ENCODE data around the gene BCL11A.

The BCL11A gene

DNA sequence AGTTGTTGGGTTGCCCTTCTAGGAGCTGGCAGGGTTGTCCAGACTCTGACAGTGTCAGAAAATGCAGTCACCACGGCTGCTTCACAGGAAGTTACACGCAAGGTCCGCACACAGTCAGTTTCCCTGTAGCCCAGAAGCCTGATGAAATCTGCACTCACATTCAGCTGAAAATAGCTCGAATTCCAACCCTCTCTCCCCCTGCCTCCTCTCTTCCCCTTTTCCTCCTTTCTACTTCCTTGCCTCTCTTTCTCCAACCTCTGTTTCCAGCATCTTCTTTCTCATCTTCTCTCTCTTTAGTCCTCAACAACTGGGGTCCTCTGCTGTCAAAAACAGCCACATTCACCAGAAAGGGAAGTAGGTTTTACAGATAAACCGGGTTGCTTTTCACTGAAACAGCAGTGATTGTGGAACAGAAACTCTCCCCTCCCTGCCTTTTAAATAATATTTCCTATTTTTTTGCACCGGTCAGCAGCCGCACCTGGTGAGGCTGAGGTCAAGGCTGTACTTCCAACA is 69.3 kb downstream of the BCL11A start:
- peak; percentile 90 for DNase-seq (ENCODE audit: low spot score)

GRCh38 chr2:60483401-60483800 is 70.1 kb downstream of the BCL11A start:
- DNase-seq (ENCODE audit: low spot score) = peak; percentile 92

GRCh38 chr2:60482222-60482621 is 71.2 kb downstream of the BCL11A start:
- peak; percentile 41 for DNase-seq (ENCODE audit: low spot score)

DNA sequence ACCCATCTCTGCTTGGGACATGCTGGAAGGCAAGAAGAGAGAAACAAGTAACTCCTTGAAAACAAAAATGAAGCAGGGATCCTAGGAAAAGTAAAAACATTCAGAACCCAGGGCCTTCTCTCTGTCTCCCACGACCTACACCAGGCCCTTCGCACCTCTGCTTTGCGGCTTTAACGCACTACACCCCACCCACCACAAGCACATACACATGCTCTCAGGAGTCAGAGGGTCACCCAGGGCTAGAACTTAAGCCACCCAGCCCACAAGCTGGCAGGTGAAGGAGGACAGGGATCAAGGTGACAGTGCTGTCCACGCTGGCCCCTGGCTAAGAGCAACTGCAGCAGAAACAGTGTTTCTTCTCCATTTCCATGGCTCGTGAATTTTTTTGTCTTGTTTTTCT is 72.2 kb downstream of the BCL11A start:
- DNase-seq (ENCODE audit: low spot score) = no peak

DNA sequence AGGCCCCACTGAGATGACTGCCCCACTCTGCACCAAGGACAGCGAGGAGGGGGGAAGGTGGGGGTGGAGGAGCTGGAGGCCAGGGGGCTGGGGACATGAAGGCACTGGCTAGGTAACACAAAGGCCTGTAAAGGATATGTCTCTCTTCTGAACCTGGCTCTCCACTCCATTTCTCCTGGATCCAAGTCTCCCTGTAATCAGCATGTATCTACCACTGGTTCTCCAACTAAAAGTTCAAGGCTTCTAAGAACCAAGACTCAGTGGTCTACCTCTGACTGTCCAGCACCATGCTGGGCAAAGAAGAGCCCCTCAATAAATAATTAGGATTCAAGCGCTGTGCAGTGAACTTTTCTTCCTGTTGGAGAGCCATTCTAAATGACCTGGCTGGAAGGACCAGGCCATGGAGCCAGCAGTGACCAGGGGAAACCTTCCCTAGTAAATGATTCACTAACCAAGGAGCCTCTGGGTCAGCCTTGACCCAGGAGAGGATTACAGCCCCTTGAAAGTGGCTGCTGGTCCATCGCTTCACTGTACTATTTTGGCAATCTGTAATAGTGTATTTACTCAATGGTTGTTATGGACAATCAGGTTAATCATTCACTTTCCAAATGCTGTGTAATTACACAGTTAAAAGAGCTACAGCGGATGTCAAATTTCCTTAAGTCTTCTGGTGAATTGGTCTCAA is 73.2 kb downstream of the BCL11A start:
- DNase-seq (ENCODE audit: low spot score) = no peak

GRCh38 chr2:60479226-60480088 is 74.0 kb downstream of the BCL11A start:
- no peak for DNase-seq (ENCODE audit: low spot score)

- DNase-seq (ENCODE audit: low spot score) = no peak
Observed at GRCh38 chr2:60478660-60479059, 74.8 kb downstream of the BCL11A start.

- DNase-seq (ENCODE audit: low spot score) = no peak
Observed at GRCh38 chr2:60476206-60476954, 77.1 kb downstream of the BCL11A start.

DNA sequence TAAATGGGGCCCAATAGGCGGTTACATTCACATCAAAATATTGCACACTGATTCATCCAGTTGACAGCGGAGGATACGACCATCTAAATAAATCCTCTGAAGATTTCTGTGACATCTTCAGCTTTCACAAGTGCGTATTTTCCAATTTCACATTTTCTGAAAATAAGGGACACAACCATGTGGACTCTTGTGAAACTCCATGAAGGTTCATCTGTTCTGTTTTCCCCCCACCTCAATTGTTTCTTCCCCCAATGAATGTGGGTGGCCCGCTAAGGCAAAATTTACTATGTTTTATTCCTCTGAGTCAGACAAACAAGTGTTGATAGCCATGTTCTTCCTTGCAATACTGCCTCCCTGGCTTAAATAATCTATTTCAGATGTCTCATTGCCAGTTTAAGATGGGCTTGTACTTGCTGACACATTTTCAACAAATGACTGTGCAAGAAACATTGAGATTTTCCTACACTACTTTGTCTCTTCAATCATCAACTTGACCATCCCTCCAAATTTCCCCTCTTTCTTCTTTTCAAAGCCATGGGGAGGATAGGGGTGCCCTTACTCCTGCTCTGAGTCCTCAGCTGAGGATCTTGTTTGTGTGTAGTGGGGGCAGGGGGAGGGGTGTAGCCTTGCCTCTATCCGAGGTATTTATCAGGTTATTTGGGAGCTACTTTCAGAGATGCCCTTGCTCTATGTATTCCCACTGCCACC is 78.2 kb downstream of the BCL11A start:
- DNase-seq (ENCODE audit: low spot score) = no peak

DNA sequence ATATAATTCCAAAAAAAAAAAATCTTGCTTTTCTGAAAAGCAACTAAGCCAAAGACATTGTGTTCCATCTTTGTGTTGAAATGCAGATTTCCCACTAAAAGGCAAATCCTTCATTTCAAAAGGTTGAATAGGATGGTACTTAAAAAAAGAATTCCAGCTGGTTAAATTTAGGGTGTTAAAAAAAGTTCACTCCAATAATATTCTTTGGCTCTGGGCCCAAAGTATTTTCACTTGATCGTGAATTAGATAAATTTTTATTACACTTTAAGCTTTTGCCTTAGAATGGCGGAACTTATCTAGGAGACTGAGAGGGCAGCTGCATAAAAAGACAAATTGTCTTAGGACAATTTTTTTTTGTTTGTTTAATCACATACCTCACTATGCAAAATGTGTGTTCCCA is 79.2 kb downstream of the BCL11A start:
- no peak for DNase-seq (ENCODE audit: low spot score)

- DNase-seq (ENCODE audit: low spot score) = no peak
Observed at GRCh38 chr2:60473546-60473945, 79.9 kb downstream of the BCL11A start.

- DNase-seq (ENCODE audit: low spot score) = no peak
Observed at GRCh38 chr2:60472663-60473289, 80.7 kb downstream of the BCL11A start.

DNA sequence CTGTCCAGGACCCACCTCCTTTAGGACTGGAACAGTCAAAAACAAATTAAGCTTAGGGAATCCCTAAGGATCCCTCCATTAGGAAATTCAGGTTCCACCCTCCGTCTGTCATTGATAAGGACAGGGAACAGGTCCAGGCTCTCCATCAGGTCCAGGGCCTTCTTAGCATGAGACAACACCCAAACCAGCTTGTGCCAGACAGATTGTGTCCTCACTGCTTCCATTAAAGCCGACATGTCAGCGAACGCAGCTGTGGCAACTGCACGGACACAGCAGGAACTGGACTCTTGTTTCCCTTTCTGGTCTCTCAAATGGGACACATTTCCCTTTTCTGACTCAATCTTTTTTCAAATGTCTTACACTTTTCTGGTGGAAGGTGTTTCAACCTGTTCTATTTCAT is 81.4 kb downstream of the BCL11A start:
- no peak for DNase-seq (ENCODE audit: low spot score)

DNA sequence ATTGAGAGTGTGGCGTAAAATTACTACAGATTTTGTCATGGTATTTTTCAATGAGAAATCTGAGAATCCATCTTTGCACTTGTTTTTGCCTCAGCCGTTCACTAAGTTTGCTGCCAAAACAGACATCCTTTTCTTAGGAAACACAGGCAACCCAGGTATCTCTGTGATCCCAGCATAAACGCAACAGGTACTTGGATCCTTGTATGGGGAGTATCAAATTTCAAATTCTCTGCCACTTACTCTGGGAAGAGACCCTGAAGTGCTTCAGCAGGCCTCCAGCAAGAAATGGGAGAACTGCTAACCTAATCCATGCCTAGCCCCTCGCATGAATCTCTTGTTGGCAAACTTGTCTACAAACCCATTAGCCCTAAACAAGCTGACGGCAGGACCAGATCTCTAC is 83.1 kb downstream of the BCL11A start:
- DNase-seq (ENCODE audit: low spot score) = no peak

DNA sequence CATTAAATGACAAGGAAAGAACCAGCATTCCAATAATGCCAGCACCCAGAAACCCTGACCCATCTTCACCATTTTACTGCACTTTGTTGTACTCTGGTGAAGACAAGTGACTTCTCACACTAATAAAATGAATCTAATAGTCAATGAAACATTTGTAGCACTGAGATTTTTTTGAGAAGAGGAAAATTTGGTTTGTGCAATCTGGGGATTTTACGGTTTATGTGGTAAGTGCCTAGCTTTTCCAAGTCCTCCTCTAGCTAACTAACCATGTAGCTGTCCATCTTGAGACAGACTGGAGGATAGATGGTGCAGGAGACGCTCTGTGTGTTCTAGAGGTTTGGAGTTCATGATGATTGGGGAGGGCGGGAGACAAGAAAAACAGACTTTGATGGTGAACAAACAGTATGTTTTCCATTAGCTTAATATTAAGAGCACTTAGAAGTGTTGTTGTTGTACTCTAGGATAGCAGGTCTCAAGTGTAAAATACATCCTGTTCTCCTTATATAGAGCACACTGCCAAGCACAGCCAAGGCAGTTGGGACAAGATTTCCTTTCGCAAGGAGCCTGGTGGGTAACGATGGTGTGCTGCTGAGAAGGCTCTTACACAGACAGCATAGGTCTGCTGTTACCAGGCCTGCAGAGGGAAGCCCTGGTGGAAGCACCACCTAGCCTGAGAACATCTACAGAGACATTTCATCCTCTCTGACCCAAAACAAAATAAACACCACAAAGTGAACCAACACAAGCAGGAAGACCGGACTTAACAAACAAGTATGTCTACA is 83.7 kb downstream of the BCL11A start:
- DNase-seq (ENCODE audit: low spot score) = no peak

DNA sequence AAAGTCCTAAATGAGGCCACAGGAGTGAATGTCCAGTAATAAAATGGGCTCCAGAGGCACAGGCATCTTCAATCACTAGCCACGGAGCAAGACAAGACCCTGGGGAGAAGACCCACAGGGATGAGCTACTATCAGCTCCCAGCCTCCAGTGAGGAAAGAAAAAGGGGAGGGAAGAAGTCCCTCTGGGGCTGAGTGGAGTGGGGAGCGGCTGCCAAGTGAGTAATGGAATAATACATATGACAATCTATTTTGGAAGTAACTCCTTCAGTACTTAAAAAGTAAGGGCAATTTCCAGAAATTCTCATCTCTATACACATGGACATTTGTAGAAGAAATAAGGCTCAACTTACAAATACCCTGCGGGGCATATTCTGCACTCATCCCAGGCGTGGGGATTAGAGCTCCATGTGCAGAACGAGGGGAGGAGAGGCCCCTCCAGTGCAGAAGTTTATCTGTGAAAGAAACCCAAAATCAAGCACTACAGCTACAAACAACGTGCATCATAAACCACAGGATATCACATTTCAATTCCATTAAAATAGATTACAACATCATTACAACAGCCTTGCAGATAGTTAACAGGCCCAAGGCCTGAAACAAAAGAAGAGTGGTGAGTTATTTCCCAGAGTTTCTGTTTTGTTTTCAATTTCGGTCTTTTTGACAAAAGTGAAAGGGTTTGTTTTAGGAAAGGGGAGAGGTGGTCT is 84.9 kb downstream of the BCL11A start:
- DNase-seq (ENCODE audit: low spot score) = no peak

GRCh38 chr2:60466161-60466702 is 87.2 kb downstream of the BCL11A start:
- DNase-seq (ENCODE audit: low spot score) = no peak

GRCh38 chr2:60465736-60466135 is 87.7 kb downstream of the BCL11A start:
- no peak for DNase-seq (ENCODE audit: low spot score)

GRCh38 chr2:60463249-60463648 is 90.2 kb downstream of the BCL11A start:
- DNase-seq (ENCODE audit: low spot score) = no peak

Measured in kidney capillary endothelial cell (primary cell).